Fibroblast of gingiva (primary cell): ENCODE results near the gene LAMA4.

Experiments
- DNase-seq: peaks from one replicate; pipeline ENCODE4 v3.0.0-alpha.2; 2011; ENCODE audit warnings: low read depth

The LAMA4 gene

GRCh38 chr6:112243861-112244827, 10.2 kb downstream of the LAMA4 start:
- no peak for DNase-seq

- no peak for DNase-seq
These were observed 12.4 kb downstream of the LAMA4 start for GRCh38 chr6:112241820-112242429.

- peak; percentile 94 for DNase-seq
These were observed 16.8 kb downstream of the LAMA4 start for GRCh38 chr6:112237595-112237994.

- no peak for DNase-seq
These were observed 17.3 kb downstream of the LAMA4 start for GRCh38 chr6:112237066-112237465.

GRCh38 chr6:112235956-112236355, 18.4 kb downstream of the LAMA4 start:
- peak; percentile 74 for DNase-seq

- peak; percentile 55 for DNase-seq
These were observed 19.8 kb downstream of the LAMA4 start for GRCh38 chr6:112234601-112235000.

- peak; percentile 88 for DNase-seq
These were observed 20.5 kb downstream of the LAMA4 start for GRCh38 chr6:112233847-112234246.

- peak; percentile 88 for DNase-seq
These were observed 21.5 kb downstream of the LAMA4 start for GRCh38 chr6:112232845-112233256.

- no peak for DNase-seq
These were observed 22.7 kb downstream of the LAMA4 start for GRCh38 chr6:112231594-112232060.

- DNase-seq, result no peak
These were observed 23.2 kb downstream of the LAMA4 start for GRCh38 chr6:112231164-112231563.

GRCh38 chr6:112228480-112229332, 25.7 kb downstream of the LAMA4 start:
- no peak for DNase-seq

- peak; percentile 33 for DNase-seq
These were observed 26.4 kb downstream of the LAMA4 start for GRCh38 chr6:112227992-112228391.

GRCh38 chr6:112227411-112227810, 27.0 kb downstream of the LAMA4 start:
- no peak for DNase-seq

GRCh38 chr6:112225691-112226090, 28.7 kb downstream of the LAMA4 start:
- DNase-seq, result peak; percentile 84

GRCh38 chr6:112224088-112224487, 30.3 kb downstream of the LAMA4 start:
- no peak for DNase-seq

- DNase-seq, result peak; percentile 96
These were observed 31.1 kb downstream of the LAMA4 start for GRCh38 chr6:112223070-112223861.

- DNase-seq, result peak; percentile 99
These were observed 32.1 kb downstream of the LAMA4 start for GRCh38 chr6:112221981-112222852.

GRCh38 chr6:112221561-112221960, 32.8 kb downstream of the LAMA4 start:
- DNase-seq, result peak; percentile 59

- peak; percentile 5 for DNase-seq
These were observed 35.8 kb downstream of the LAMA4 start for GRCh38 chr6:112218563-112218962.
